ENCODE data around the gene LGALS3BP. TPM values are rescaled to one million over a fixed set of nuclear protein-coding genes. Genes with fewer than 3 reads are reported as not detected.

The LGALS3BP gene
- total RNA-seq, 2 donors from 2014 or later: 23.3 to 71.4 TPM

GRCh38 chr17:79017546-79018369 is 38.0 kb upstream of the LGALS3BP start:
- Histone ChIP-seq H3K4me1 (ENCODE audit: control insufficient read depth, insufficient read depth, low read length) (peaks cover 13% of the 10 kb centered on the region), H3K36me3 (ENCODE audit: control insufficient read depth, insufficient read depth, low read length) (no peaks in the 10 kb centered on the region), H3K9ac (ENCODE audit: extremely low read depth, low read length, poor library complexity, severe bottlenecking) (no peak overlapping the region), H3K27ac (ENCODE audit: low read depth, low read length) (no peak overlapping the region), H3K9me3 (ENCODE audit: control insufficient read depth, low read length) (peaks cover 41% of the 10 kb centered on the region), H3K4me3 (ENCODE audit: low read length) (no peak overlapping the region), H3K27me3 (ENCODE audit: control insufficient read depth, insufficient read depth, low read length, poor library complexity, severe bottlenecking) (peaks cover 5% of the 10 kb centered on the region)
- Mint-ChIP-seq H3K36me3 (ENCODE audit: low read depth) (no peaks in the 10 kb centered on the region), H3K27ac (no peak overlapping the region), H3K4me3 (no peak overlapping the region), H3K9me3 (peaks cover 40% of the 10 kb centered on the region), H3K4me1 (peaks cover 30% of the 10 kb centered on the region), H3K27me3 (ENCODE audit: insufficient read depth) (peaks cover 31% of the 10 kb centered on the region)
- DNase-seq: peak; percentile 63
- 74 to 76% methylated on average over 4 to 6 of the region's 6 CpGs for whole genome bisulfite sequencing, 2 experiments (ENCODE audit: insufficient coverage in 1 of 2, insufficient read length in 1 of 2)
- TF ChIP-seq, protein P1, sequence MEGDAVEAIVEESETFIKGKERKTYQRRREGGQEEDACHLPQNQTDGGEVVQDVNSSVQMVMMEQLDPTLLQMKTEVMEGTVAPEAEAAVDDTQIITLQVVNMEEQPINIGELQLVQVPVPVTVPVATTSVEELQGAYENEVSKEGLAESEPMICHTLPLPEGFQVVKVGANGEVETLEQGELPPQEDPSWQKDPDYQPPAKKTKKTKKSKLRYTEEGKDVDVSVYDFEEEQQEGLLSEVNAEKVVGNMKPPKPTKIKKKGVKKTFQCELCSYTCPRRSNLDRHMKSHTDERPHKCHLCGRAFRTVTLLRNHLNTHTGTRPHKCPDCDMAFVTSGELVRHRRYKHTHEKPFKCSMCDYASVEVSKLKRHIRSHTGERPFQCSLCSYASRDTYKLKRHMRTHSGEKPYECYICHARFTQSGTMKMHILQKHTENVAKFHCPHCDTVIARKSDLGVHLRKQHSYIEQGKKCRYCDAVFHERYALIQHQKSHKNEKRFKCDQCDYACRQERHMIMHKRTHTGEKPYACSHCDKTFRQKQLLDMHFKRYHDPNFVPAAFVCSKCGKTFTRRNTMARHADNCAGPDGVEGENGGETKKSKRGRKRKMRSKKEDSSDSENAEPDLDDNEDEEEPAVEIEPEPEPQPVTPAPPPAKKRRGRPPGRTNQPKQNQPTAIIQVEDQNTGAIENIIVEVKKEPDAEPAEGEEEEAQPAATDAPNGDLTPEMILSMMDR (conservative IDR thresholded peaks at IDR 0.05): no peak

DNA sequence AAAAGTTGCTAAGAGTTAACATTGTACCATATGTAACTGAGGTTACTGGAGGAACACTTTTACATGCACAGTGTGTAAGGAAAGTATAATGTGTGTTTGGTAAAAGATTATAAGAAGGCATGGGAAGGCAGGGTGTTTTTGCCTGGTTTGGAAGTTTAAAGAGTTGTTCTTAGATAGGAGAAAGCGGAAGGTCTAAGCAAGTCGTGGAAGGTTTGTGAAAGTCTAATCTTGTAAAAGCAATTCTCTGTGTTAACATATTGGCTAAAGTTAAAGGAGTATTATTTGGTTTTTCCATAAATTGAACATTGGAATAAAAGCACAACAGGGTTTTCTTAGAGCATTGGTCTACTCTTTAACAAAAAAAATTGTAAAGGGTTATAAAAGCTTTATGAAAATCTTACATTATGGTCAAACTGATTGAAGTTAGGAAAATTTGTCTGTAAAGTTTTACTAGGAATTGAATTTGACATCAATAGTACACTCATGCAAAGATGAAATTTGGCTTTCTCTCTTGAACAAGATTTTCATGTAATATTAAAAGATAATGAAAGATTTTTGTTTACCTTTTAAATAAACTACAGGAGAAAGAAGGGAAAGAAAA is 34.5 kb upstream of the LGALS3BP start:
- Histone ChIP-seq H3K27me3 (ENCODE audit: control insufficient read depth, insufficient read depth, low read length, poor library complexity, severe bottlenecking) (no peaks in the 10 kb centered on the region), H3K9me3 (ENCODE audit: control insufficient read depth, low read length) (peaks cover 54% of the 10 kb centered on the region), H3K4me1 (ENCODE audit: control insufficient read depth, insufficient read depth, low read length) (peaks cover 1% of the 10 kb centered on the region), H3K4me3 (ENCODE audit: low read length) (no peak overlapping the region), H3K9ac (ENCODE audit: extremely low read depth, low read length, poor library complexity, severe bottlenecking) (no peak overlapping the region), H3K36me3 (ENCODE audit: control insufficient read depth, insufficient read depth, low read length) (no peaks in the 10 kb centered on the region), H3K27ac (ENCODE audit: low read depth, low read length) (no peak overlapping the region)
- no peak overlapping the region for H3K27ac Mint-ChIP-seq
- H3K4me1 Mint-ChIP-seq: peaks cover 1% of the 10 kb centered on the region
- DNase-seq: no peak
- H3K9me3 Mint-ChIP-seq: peaks cover 62% of the 10 kb centered on the region
- H3K4me3 Mint-ChIP-seq: no peak overlapping the region
- no peaks in the 10 kb centered on the region for H3K36me3 Mint-ChIP-seq (ENCODE audit: low read depth)
- TF ChIP-seq, protein P1 (conservative IDR thresholded peaks at IDR 0.05): no peak
- WGBS, 2 experiments (ENCODE audit: insufficient coverage in 1 of 2, insufficient read length in 1 of 2): 75 to 76% methylated on average over 2 of the region's 2 CpGs
- H3K27me3 Mint-ChIP-seq (ENCODE audit: insufficient read depth): peaks cover 22% of the 10 kb centered on the region

- Histone ChIP-seq H3K36me3 (ENCODE audit: control insufficient read depth, insufficient read depth, low read length) (peaks cover 2% of the 10 kb centered on the region), H3K27ac (ENCODE audit: low read depth, low read length) (no peak overlapping the region), H3K4me3 (ENCODE audit: low read length) (no peak overlapping the region), H3K9ac (ENCODE audit: extremely low read depth, low read length, poor library complexity, severe bottlenecking) (no peak overlapping the region), H3K4me1 (ENCODE audit: control insufficient read depth, insufficient read depth, low read length) (peaks cover 3% of the 10 kb centered on the region), H3K9me3 (ENCODE audit: control insufficient read depth, low read length) (peaks cover 54% of the 10 kb centered on the region), H3K27me3 (ENCODE audit: control insufficient read depth, insufficient read depth, low read length, poor library complexity, severe bottlenecking) (no peaks in the 10 kb centered on the region)
- DNase-seq: peak; percentile 20
- Mint-ChIP-seq H3K9me3 (peaks cover 62% of the 10 kb centered on the region), H3K4me1 (peaks cover 10% of the 10 kb centered on the region), H3K4me3 (no peak overlapping the region), H3K27me3 (ENCODE audit: insufficient read depth) (peaks cover 27% of the 10 kb centered on the region), H3K36me3 (ENCODE audit: low read depth) (no peaks in the 10 kb centered on the region), H3K27ac (no peak overlapping the region)
- WGBS, 2 experiments (ENCODE audit: insufficient coverage in 1 of 2, insufficient read length in 1 of 2): 62 to 74% methylated on average over 5 to 6 of the region's 6 CpGs
- TF ChIP-seq, protein P1 (conservative IDR thresholded peaks at IDR 0.05): no peak
Measured at GRCh38 chr17:79012563-79013134, 32.9 kb upstream of the LGALS3BP start.
